Measurements from ENCODE around the gene KRTAP1-1.
"Not testable (repeated sequence)": the region's sequence is repeated elsewhere in the genome, so short reads cannot be mapped to it uniquely, and the experiment has no call there.

DNA sequence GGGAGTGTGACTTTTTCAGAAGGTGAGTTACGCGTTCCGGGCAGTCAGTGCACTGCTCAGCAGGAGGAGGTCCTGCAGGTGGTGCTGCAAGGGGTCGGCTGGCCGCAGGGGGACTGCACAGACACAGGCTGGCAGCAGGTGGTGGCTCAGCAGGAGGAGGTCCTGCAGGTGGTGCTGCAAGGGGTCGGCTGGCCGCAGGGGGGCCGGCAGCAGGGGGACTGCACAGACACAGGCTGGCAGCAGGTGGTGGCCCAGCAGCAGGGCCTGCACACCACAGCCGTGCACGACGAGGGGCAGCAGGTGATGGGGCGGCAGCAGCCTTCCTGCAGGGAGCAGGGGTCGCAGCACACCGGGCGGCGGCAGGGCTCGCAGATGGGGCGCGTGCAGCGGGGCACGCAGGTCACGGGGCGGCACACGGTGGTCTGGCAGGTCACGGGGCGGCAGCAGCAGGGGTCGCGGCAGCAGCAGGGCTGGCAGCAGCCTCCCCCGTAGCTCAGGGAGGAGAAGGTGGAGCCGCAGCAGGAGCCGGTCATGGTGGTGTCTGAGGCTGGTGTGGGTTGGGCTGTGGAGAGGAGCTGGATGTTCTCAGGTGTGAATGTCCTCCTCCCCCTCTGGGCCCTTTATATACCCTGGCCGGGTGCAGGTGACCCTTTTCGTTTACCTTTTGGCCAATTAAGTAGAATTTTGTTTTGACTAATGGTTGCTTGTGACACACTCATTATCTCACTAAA, 5.7 kb upstream of the KRTAP1-1 start, which contains the start of gene KRTAP2-1:
- TF ChIP-seq, protein P1, sequence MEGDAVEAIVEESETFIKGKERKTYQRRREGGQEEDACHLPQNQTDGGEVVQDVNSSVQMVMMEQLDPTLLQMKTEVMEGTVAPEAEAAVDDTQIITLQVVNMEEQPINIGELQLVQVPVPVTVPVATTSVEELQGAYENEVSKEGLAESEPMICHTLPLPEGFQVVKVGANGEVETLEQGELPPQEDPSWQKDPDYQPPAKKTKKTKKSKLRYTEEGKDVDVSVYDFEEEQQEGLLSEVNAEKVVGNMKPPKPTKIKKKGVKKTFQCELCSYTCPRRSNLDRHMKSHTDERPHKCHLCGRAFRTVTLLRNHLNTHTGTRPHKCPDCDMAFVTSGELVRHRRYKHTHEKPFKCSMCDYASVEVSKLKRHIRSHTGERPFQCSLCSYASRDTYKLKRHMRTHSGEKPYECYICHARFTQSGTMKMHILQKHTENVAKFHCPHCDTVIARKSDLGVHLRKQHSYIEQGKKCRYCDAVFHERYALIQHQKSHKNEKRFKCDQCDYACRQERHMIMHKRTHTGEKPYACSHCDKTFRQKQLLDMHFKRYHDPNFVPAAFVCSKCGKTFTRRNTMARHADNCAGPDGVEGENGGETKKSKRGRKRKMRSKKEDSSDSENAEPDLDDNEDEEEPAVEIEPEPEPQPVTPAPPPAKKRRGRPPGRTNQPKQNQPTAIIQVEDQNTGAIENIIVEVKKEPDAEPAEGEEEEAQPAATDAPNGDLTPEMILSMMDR (IDR thresholded peaks at IDR 0.05; ENCODE audit: control extremely low read depth in 1 of 3, insufficient read depth in 1 of 3, low read depth in 1 of 3, low read length in 3 of 3): not testable (repeated sequence)
- not testable (repeated sequence) for TF ChIP-seq TBP (IDR thresholded peaks at IDR 0.05; ENCODE audit: low read depth, low read length); EZH2 (IDR thresholded peaks at IDR 0.05; ENCODE audit: low read depth, low read length, severe bottlenecking); TCF12 (IDR thresholded peaks at IDR 0.05; ENCODE audit: low read depth, low read length); TEAD4 (IDR thresholded peaks at IDR 0.05; ENCODE audit: low read depth, low read length); CBX8 (IDR thresholded peaks at IDR 0.05; ENCODE audit: borderline replicate concordance, low read depth, low read length); POLR2A (IDR thresholded peaks at IDR 0.05; ENCODE audit: control extremely low read depth in 1 of 2, low read depth in 2 of 2, low read length in 2 of 2)

All from H1 (cell line).